ENCODE results near the gene PIK3C2A. TPM values are rescaled to one million over a fixed set of nuclear protein-coding genes. Genes with fewer than 3 reads are reported as not detected.

Gene PIK3C2A
- total RNA-seq, 2 experiments from 2014 or later = 23.3 to 27.3 TPM

Other genes with a start within 250 kb of the PIK3C2A start
- 1 to 10 TPM; 6.4 to 8.4 TPM for gene PLEKHA7, start 193.6 kb downstream of the PIK3C2A start, total RNA-seq
- gene RPS13, start 130.3 kb downstream of the PIK3C2A start, total RNA-seq = 1,000 to 10,000 TPM; 1,242 to 1,685 TPM
- 10 to 100 TPM; 45.0 to 59.9 TPM for gene NUCB2, start 68.8 kb upstream of the PIK3C2A start, total RNA-seq
- gene NCR3LG1, start 143.8 kb upstream of the PIK3C2A start, total RNA-seq = under 1 TPM; 0.80 to 0.86 TPM
- under 1 TPM; 0.23 to 0.43 TPM for gene KCNJ11, start 180.7 kb upstream of the PIK3C2A start, total RNA-seq

Measured in activated CD4-positive, alpha-beta T cell treated with anti-CD3 and anti-CD28 coated beads for 36 hours (primary cell).